ENCODE results near the gene HOXC11.

- no peak for TF ChIP-seq CTCF (IDR thresholded peaks at IDR 0.05; ENCODE audit: low read depth, low read length)
- no peak for TF ChIP-seq MYC (IDR thresholded peaks at IDR 0.05; ENCODE audit: low read depth, low read length)
- peak; percentile 60 for TF ChIP-seq POLR2A (IDR thresholded peaks at IDR 0.05; ENCODE audit: extremely low read depth, insufficient read length)
These were observed 45.0 kb downstream of the HOXC11 start for GRCh38 chr12:54017878-54018467.
